K562 (cell line): ENCODE measurements around the gene EXO5.

Source experiments
- CEBPZ ChIP-seq: fragments of 150-350 bp; IDR thresholded peaks from 2 replicates; pipeline ENCODE4 v1.6.1; 2014; ENCODE audit warnings: low read depth, mild to moderate bottlenecking, low read length, borderline replicate concordance
- CHD2 ChIP-seq: IDR thresholded peaks from 2 replicates; pipeline ENCODE4 v1.6.1; 2011; ENCODE audit warnings: low read depth, low read length
- ELF1 ChIP-seq: fragments of 200-800 bp; sonication (Bioruptor generic); IDR thresholded peaks from 2 replicates; pipeline ENCODE4 v1.6.1; 2016; ENCODE audit warnings: missing genetic modification characterization, missing compliant biosample characterization
- NFATC3 ChIP-seq: fragments of 450-650 bp; IDR thresholded peaks from 2 replicates; pipeline ENCODE4 v1.6.1; 2017; ENCODE audit warnings: mild to moderate bottlenecking
- POLR2A ChIP-seq: fragments of 450-650 bp; conservative IDR thresholded peaks from 2 replicates; pipeline ENCODE4 v1.6.1; 2016
- RNF2 ChIP-seq: sonication (generic); IDR thresholded peaks from 2 replicates; pipeline ENCODE4 v1.6.1; 2016
- SAP30 ChIP-seq: fragments of 200-600 bp; sonication (generic); IDR thresholded peaks from 2 replicates; pipeline ENCODE4 v1.6.1; 2012; ENCODE audit warnings: borderline replicate concordance, low read depth, mild to moderate bottlenecking, moderate library complexity, low read length, control low read depth, inconsistent platforms; ENCODE audit not compliant: insufficient read depth, poor library complexity, severe bottlenecking
- TGIF2 ChIP-seq: sonication (generic); formaldehyde crosslinking; IDR thresholded peaks from 2 replicates; pipeline ENCODE4 v1.8.1; 2022; ENCODE audit warnings: mild to moderate bottlenecking, missing genetic modification reagents, moderate library complexity
- ZFX ChIP-seq: sonication (generic); formaldehyde crosslinking; IDR thresholded peaks from 2 replicates; pipeline ENCODE4 v1.8.0; 2022; ENCODE audit warnings: mild to moderate bottlenecking, missing genetic modification reagents, moderate library complexity
- ZNF699 ChIP-seq: fragments of 250-450 bp; sonication (Bioruptor Pico); IDR thresholded peaks from 2 replicates; pipeline ENCODE4 v1.8.0; 2021; ENCODE audit warnings: mild to moderate bottlenecking, moderate library complexity; ENCODE audit not compliant: insufficient replicate concordance
- TF ChIP-seq, protein P1 (sequence below): fragments of 150-350 bp; conservative IDR thresholded peaks from 2 replicates; pipeline ENCODE4 v1.6.1; 2014; ENCODE audit warnings: low read length
- TF ChIP-seq, protein P2 (sequence below), 3 experiments: IDR thresholded peaks in 2 of 3; conservative IDR thresholded peaks in 1 of 3; 2 replicates each; pipeline ENCODE4 v1.5.1; 2011 to 2012; ENCODE audit warnings: low read length in 3 of 3, mild to moderate bottlenecking in 3 of 3, control low read depth in 2 of 3, improper control_type of control experiment in 1 of 3, inconsistent platforms in 1 of 3, low read depth in 1 of 3, mixed read lengths in 1 of 3, moderate library complexity in 1 of 3; ENCODE audit not compliant: insufficient read depth in 2 of 3
- TF ChIP-seq, protein P3 (sequence below): sonication (generic); formaldehyde crosslinking; IDR thresholded peaks from 2 replicates; pipeline ENCODE4 v1.8.1; 2022; ENCODE audit warnings: missing genetic modification reagents
- TF ChIP-seq, protein P4 (sequence below): sonication (generic); formaldehyde crosslinking; IDR thresholded peaks from 2 replicates; pipeline ENCODE4 v1.8.0; 2022; ENCODE audit warnings: mild to moderate bottlenecking, missing genetic modification reagents

- TF ChIP-seq, protein P1, sequence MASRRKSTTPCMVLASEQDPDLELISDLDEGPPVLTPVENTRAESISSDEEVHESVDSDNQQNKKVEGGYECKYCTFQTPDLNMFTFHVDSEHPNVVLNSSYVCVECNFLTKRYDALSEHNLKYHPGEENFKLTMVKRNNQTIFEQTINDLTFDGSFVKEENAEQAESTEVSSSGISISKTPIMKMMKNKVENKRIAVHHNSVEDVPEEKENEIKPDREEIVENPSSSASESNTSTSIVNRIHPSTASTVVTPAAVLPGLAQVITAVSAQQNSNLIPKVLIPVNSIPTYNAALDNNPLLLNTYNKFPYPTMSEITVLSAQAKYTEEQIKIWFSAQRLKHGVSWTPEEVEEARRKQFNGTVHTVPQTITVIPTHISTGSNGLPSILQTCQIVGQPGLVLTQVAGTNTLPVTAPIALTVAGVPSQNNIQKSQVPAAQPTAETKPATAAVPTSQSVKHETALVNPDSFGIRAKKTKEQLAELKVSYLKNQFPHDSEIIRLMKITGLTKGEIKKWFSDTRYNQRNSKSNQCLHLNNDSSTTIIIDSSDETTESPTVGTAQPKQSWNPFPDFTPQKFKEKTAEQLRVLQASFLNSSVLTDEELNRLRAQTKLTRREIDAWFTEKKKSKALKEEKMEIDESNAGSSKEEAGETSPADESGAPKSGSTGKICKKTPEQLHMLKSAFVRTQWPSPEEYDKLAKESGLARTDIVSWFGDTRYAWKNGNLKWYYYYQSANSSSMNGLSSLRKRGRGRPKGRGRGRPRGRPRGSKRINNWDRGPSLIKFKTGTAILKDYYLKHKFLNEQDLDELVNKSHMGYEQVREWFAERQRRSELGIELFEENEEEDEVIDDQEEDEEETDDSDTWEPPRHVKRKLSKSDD, result no peak
- no peak for TF ChIP-seq CEBPZ
- TF ChIP-seq, protein P2, sequence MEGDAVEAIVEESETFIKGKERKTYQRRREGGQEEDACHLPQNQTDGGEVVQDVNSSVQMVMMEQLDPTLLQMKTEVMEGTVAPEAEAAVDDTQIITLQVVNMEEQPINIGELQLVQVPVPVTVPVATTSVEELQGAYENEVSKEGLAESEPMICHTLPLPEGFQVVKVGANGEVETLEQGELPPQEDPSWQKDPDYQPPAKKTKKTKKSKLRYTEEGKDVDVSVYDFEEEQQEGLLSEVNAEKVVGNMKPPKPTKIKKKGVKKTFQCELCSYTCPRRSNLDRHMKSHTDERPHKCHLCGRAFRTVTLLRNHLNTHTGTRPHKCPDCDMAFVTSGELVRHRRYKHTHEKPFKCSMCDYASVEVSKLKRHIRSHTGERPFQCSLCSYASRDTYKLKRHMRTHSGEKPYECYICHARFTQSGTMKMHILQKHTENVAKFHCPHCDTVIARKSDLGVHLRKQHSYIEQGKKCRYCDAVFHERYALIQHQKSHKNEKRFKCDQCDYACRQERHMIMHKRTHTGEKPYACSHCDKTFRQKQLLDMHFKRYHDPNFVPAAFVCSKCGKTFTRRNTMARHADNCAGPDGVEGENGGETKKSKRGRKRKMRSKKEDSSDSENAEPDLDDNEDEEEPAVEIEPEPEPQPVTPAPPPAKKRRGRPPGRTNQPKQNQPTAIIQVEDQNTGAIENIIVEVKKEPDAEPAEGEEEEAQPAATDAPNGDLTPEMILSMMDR (IDR thresholded peaks at IDR 0.05 in 2 of 3, conservative IDR thresholded peaks at IDR 0.05 in 1 of 3; ENCODE audit: insufficient read depth in 2 of 3, low read depth in 1 of 3, low read length in 3 of 3), result no peak
- no peak for TF ChIP-seq ELF1 (tag)
- no peak for TF ChIP-seq CHD2
- no peak for TF ChIP-seq NFATC3
- TF ChIP-seq ZFX, result no peak
- TF ChIP-seq, protein P3, sequence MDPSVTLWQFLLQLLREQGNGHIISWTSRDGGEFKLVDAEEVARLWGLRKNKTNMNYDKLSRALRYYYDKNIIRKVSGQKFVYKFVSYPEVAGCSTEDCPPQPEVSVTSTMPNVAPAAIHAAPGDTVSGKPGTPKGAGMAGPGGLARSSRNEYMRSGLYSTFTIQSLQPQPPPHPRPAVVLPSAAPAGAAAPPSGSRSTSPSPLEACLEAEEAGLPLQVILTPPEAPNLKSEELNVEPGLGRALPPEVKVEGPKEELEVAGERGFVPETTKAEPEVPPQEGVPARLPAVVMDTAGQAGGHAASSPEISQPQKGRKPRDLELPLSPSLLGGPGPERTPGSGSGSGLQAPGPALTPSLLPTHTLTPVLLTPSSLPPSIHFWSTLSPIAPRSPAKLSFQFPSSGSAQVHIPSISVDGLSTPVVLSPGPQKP (CRISPR knock-in tag), result no peak
- TF ChIP-seq RNF2, result no peak
- no peak for TF ChIP-seq SAP30
- TF ChIP-seq, protein P4, sequence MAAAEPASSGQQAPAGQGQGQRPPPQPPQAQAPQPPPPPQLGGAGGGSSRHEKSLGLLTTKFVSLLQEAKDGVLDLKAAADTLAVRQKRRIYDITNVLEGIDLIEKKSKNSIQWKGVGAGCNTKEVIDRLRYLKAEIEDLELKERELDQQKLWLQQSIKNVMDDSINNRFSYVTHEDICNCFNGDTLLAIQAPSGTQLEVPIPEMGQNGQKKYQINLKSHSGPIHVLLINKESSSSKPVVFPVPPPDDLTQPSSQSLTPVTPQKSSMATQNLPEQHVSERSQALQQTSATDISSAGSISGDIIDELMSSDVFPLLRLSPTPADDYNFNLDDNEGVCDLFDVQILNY, result no peak
- no peak for TF ChIP-seq POLR2A
- TF ChIP-seq TGIF2 (CRISPR knock-in tag), result no peak
- TF ChIP-seq ZNF699 (CRISPR knock-in tag), result no peak
Measured at GRCh38 chr1:40546957-40547356, 38.4 kb downstream of the EXO5 start.
